Endometrium (tissue), 2 donors: ENCODE data around the gene IDH2.

Source experiments
- FAIRE-seq: peaks from 2 replicates; lab custom pipeline; 2012; peaks lifted over from hg19 to GRCh38; lab: Jason Lieb, UNC
- donor health status: control.
- donor health status: control.

Gene IDH2

GRCh38 chr15:90062973-90063769 lies 39.1 kb downstream of the IDH2 start:
- FAIRE-seq: no peak

- FAIRE-seq: no peak
Measured at GRCh38 chr15:90062462-90062932, 39.8 kb downstream of the IDH2 start.

DNA sequence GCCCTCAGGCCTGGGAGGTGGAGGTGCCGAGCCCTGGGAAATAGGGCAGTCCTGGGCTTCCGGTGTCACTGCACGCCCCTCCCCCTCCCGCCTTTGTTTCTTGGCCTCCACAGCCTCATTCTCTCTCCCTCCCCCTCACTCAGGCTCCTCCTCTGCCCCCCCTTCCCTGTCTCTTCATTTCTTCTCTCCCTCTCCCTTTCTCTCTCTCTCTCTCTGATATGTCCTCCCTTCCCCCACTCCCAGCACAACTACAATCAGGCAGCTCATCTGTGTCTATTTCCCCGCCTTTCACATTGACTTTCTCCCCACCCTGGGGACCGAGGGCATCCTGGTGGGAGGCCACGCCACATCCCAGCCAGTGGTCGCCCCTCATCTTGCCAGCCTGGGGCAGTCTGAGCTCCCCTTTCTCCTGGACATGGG lies 40.2 kb downstream of the IDH2 start:
- no peak for FAIRE-seq

GRCh38 chr15:90060797-90061196 lies 41.5 kb downstream of the IDH2 start:
- FAIRE-seq: no peak

GRCh38 chr15:90059208-90059985 lies 42.9 kb downstream of the IDH2 start:
- no peak for FAIRE-seq

DNA sequence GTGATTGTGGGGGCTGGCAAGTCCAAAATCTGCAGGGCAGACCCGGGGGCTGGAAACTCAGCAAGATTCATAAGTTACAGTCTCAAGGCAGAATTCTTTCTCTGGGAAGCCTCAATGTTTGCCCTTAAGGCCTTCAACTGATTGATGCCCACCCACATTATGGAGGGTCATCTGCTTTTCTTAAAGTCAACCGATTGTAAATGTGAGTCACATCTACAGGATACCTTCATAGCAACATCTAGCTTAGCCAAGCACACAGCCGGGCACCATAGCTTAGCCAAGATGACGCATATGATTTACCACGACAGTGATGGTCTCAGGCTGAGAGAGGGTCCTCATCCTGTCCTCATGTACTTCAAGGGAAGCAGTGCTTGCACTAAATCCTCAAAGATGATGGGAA lies 43.5 kb downstream of the IDH2 start:
- FAIRE-seq: no peak

GRCh38 chr15:90058308-90058707 lies 44.0 kb downstream of the IDH2 start:
- FAIRE-seq: no peak

- no peak for FAIRE-seq
Measured at GRCh38 chr15:90056529-90056928, 45.7 kb downstream of the IDH2 start.

DNA sequence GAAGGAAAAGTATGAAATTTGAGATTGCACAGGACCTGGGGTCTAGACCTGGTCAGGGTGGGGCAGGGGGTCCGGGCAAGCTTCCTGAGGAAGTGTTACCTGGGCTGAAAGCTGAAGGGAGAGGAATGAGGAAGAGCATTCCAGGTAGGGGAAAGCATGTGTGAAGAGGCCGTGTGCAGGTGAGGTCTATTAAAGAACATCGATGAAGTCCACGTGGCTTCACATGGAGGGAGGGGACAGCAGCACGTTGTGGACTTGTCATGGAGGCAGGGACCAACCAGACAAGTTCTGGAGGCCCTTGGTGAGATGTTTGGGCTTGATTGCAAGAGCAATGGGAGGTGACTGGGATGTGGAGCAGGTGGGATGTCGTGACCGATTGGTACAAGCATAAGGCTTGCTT lies 47.1 kb downstream of the IDH2 start:
- no peak for FAIRE-seq

DNA sequence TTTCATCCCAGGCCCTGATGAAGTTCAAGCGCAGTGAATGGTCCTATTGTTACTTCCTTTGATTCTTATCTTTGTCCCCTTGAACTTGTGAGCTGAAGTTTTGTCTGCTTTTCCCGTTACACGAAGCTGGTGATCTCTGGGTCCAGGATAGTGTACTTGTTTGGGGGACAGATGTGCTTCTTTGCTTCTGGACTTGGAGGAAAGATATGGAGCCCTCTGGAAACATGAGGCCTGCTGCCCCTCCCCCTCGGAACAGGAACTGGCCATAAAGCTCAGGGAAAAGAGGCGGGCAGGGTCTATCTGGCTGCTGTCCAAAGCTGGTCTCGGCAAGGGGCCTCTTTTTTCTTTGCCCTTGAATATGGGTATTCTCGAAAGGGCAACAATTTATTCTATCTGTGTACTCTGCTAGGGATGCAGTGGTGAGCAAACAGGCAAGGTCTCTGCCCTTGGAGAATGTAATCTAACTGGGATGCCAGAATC lies 47.6 kb downstream of the IDH2 start:
- FAIRE-seq: no peak

- no peak for FAIRE-seq
Measured at GRCh38 chr15:90053685-90054466, 48.4 kb downstream of the IDH2 start.

DNA sequence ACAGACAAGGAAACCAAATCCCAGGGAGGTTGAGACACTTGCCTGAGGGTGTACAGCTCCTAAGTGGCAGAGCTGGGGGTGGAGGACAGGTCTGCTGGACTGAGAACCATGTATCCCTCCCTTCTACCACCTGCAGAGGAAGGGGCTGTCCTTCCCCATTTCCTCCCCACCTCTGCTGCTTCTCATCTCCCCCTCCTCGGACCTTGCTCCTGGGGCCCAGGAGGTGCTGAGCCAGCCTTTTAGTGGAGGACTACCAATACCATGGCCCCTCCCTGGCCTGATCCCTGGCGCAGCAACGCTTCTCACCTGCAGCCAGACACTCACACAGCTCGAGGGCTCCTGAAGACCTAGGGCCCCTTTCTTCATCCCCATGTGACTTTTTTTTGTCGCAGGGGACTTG lies 50.4 kb downstream of the IDH2 start:
- FAIRE-seq: no peak

DNA sequence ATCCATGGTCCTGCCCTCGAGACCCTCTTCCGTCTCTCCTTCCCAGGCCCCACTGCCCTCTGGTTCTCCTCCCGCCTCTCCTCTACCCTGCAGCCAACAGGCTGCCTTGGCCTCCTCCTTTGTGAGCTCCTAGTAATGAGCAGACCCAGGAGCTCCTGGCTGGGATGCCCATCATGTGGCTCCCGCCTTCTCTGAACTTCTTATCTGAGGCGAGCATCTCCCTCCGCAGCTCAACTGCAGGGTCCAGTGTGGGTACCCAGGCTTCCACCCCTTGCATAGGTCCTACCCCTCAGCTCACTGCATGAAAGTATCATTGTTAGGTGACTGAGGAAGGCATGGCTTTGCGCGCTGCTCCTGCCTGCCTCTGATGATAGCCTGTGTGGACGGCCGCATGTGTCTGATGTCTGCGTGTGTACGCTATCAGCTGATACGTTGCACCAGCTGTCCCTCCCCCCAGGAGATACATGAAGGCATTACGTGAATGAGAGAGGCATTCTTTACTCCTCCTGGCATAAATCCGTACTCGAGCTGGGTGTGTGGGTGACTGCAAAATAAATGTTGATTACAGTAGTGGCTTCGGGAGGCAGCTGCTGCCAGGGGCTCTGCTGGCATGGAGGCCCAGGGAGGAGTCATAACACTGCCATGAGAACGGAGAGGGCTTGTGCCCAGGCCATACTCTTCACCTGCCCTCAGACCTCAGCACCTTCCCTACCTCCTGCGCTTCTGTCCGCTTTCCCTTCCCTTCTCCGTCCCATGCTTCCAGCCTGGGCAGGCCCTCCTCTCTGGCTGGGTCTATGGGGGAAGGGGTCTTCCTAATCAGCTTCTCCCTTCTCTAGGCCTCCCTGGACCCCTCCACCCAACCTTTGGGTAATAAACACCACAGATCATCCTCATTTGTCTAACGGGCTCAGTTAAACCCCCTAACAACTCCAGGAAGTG lies 52.3 kb downstream of the IDH2 start:
- FAIRE-seq: no peak

GRCh38 chr15:90049030-90049429 lies 53.2 kb downstream of the IDH2 start:
- no peak for FAIRE-seq

DNA sequence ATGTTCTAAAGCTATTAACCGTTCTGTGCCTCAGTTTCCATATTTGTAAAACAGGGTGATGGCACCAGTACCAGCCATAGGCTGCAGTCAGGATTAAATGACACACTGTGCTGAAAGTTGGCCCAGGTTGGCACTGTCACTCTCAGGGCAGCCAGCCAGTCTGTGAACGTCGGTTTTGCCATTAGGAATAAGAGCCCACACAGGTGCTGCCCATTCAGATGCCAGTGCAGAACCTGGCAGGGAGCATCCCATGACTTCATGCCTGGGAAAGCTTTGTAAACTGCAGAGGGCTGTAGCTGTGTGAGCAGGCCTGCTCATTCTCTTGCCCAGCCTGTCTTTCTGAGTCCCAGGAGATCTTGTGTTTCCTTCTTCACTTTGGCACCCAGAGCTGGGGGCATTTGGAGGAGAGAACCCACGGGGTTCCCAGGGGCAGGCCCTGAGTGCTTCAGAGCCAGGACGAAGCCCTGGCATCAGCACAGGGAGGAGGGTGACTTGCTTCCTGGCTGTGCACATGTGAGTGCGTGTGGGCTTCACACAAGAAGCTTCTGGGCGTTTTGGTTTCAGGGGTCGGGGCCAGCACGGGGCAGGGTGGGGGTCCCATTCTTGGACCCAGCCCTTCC lies 54.2 kb downstream of the IDH2 start:
- FAIRE-seq: no peak

GRCh38 chr15:90046911-90047392 lies 55.3 kb downstream of the IDH2 start:
- no peak for FAIRE-seq

DNA sequence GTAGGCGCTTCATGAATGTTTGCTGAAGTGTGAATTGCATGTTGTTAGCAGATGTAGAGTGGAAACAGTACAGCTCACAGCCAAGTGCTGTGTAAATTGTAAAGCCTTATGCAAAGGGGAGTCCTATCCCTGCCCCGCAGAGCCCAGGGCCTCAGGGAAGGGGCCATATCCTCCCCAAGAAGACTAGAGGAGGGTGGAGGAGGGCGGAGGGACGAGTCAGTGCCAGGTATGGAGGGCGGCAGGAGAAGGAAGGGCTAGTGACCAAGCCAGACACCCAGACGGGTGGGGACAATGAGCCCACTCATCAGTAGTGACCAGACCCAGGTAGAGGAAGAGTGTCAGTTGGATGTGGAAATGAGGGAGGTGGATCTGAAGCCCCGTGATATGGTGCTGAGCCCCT lies 56.0 kb downstream of the IDH2 start:
- FAIRE-seq: no peak

GRCh38 chr15:90044916-90045371 lies 57.3 kb downstream of the IDH2 start:
- no peak for FAIRE-seq

GRCh38 chr15:90044191-90044590 lies 58.1 kb downstream of the IDH2 start:
- no peak for FAIRE-seq

- no peak for FAIRE-seq
Measured at GRCh38 chr15:90043530-90044010, 58.7 kb downstream of the IDH2 start.
